K562 (cell line): ENCODE measurements around the gene NCOA1. TPM values are rescaled to one million over a fixed set of nuclear protein-coding genes. Genes with fewer than 3 reads are reported as not detected.

Experiments
- ATAC-seq: fragments of 200-7000 bp; cut with Tn5 transposase; 3 replicates; pipeline ENCODE4 v1.9.1; 2020; ENCODE audit warnings: moderate library complexity
- BruUV-seq: library from RNA; stranded (reverse); fragments of 400-500 nt; replicated peaks from 2 replicates; lab custom pipeline; 2021; lab: Mats Ljungman, UMichigan
- CTCF ChIA-PET: fragments of 300-600 bp; formaldehyde crosslinking; extraction: SDS; loops from one replicate; lab custom pipeline; 2021; ENCODE audit warnings: low intra/inter-chr PET ratio; lab: Yijun Ruan, JAX
- POLR2A ChIA-PET: fragments of 300-600, 350-650 bp; sonication (Branson Sonifier 250); formaldehyde crosslinking; extraction: SDS; loops from one replicate; lab custom pipeline; 2021; ENCODE audit warnings: antibody characterized with exemption, inconsistent platforms; lab: Yijun Ruan, JAX
- DNase-seq, 4 experiments: peaks; one replicate each; pipeline versions ENCODE4 v3.0.0 to v3.0.0-alpha.2; 2011 to 2018; ENCODE audit warnings: low spot score in 3 of 4, mixed read lengths in 3 of 4; ENCODE audit errors: extremely low read depth in 1 of 4
- FAIRE-seq: peaks from 2 replicates; lab custom pipeline; 2011; peaks lifted over from hg19 to GRCh38; lab: Jason Lieb, UNC
- H2AFZ ChIP-seq: 2 replicates; pipeline ENCODE4 v1.6.0; 2011; ENCODE audit warnings: low read depth, low read length, control low read depth, inconsistent platforms
- H3K27ac ChIP-seq: fragments of 200-600 bp; 3 replicates; pipeline ENCODE4 v1.8.0; 2011; ENCODE audit warnings: low read depth, mild to moderate bottlenecking, control low read depth, inconsistent platforms, low read length, moderate library complexity, mixed read lengths; ENCODE audit errors: extremely low read depth
- H3K27me3 ChIP-seq, 2 experiments: fragments of 300-600 bp in 1 of 2; 2 replicates in 1 of 2; 3 replicates in 1 of 2; pipeline versions ENCODE4 v1.6.0 to v1.8.0; 2011; ENCODE audit warnings: inconsistent platforms in 2 of 2, low read length in 2 of 2, mild to moderate bottlenecking in 1 of 2, mixed read lengths in 1 of 2, moderate library complexity in 1 of 2; ENCODE audit not compliant: control insufficient read depth in 2 of 2, insufficient read depth in 2 of 2
- H3K36me3 ChIP-seq: fragments of 300-600 bp; 3 replicates; pipeline ENCODE4 v1.8.0; 2011; ENCODE audit warnings: mild to moderate bottlenecking, low read length, inconsistent platforms; ENCODE audit not compliant: control insufficient read depth, insufficient read depth
- H3K4me1 ChIP-seq, 2 experiments: fragments of 200-600 bp in 1 of 2; replicated peaks in 1 of 2; 2 replicates in 1 of 2; 3 replicates in 1 of 2; pipeline versions ENCODE4 v1.5.1 to v1.8.0; 2011; ENCODE audit warnings: inconsistent platforms in 2 of 2, low read length in 2 of 2, mild to moderate bottlenecking in 1 of 2, mixed read lengths in 1 of 2, moderate library complexity in 1 of 2; ENCODE audit not compliant: control insufficient read depth in 2 of 2, insufficient read depth in 2 of 2
- H3K4me2 ChIP-seq: 2 replicates; pipeline ENCODE4 v1.6.1; 2011; ENCODE audit warnings: low read length, control low read depth, inconsistent platforms, mixed read lengths; ENCODE audit not compliant: insufficient read depth
- H3K4me3 ChIP-seq: fragments of 200-600 bp; sonication (generic), shearing (Covaris generic); 2 replicates; pipeline ENCODE4 v1.5.1; 2016; ENCODE audit warnings: control low read depth, inconsistent platforms
- H3K79me2 ChIP-seq: fragments of 200-600 bp; 3 replicates; pipeline ENCODE4 v1.8.0; 2011; ENCODE audit warnings: low read length, inconsistent platforms; ENCODE audit not compliant: control insufficient read depth, insufficient read depth
- H3K9ac ChIP-seq, 2 experiments: 2 replicates each; pipeline versions ENCODE4 v1.6.0 to v1.6.1; 2011; ENCODE audit warnings: low read depth in 2 of 2, low read length in 2 of 2, control low read depth in 1 of 2, inconsistent platforms in 1 of 2, mild to moderate bottlenecking in 1 of 2, mixed read lengths in 1 of 2; ENCODE audit not compliant: insufficient read depth in 1 of 2
- H3K9me1 ChIP-seq: one replicate; pipeline ENCODE4 v1.6.0; 2011; ENCODE audit warnings: inconsistent platforms, mild to moderate bottlenecking, low read length, moderate library complexity; ENCODE audit not compliant: control insufficient read depth, insufficient read depth
- H3K9me3 ChIP-seq: replicated peaks from 2 replicates; pipeline ENCODE4 v1.5.1; 2011; ENCODE audit warnings: low read depth, low read length, inconsistent platforms; ENCODE audit not compliant: control insufficient read depth, insufficient read depth
- H4K20me1 ChIP-seq: replicated peaks from 2 replicates; pipeline ENCODE4 v1.6.1; 2011; ENCODE audit warnings: low read length, inconsistent platforms, mixed read lengths; ENCODE audit not compliant: control insufficient read depth, insufficient read depth
- CREB5 ChIP-seq: fragments of 250-450 bp; sonication (Bioruptor Pico); IDR thresholded peaks from 2 replicates; pipeline ENCODE4 v1.5.0; 2020; ENCODE audit warnings: mild to moderate bottlenecking
- CREBBP ChIP-seq: IDR thresholded peaks from one replicate; pipeline ENCODE4 v1.6.1; 2012; ENCODE audit warnings: low read depth, mild to moderate bottlenecking, control low read depth, inconsistent platforms, low read length
- DNMT1 ChIP-seq: fragments of 450-650 bp; IDR thresholded peaks from 2 replicates; pipeline ENCODE4 v1.6.1; 2016; ENCODE audit warnings: antibody characterized with exemption, mild to moderate bottlenecking
- E2F6 ChIP-seq, 2 experiments: IDR thresholded peaks; 2 replicates each; pipeline ENCODE4 v1.6.1; 2011; ENCODE audit warnings: borderline replicate concordance in 1 of 2, control low read depth in 1 of 2, low read depth in 1 of 2, low read length in 1 of 2, mild to moderate bottlenecking in 1 of 2, mixed read lengths in 1 of 2, moderate library complexity in 1 of 2; ENCODE audit not compliant: insufficient read depth in 1 of 2, insufficient read length in 1 of 2, poor library complexity in 1 of 2, severe bottlenecking in 1 of 2; ENCODE audit errors: extremely low read depth in 1 of 2
- ELK1 ChIP-seq: sonication (generic); formaldehyde crosslinking; IDR thresholded peaks from 2 replicates; pipeline ENCODE4 v1.8.1; 2022; ENCODE audit warnings: missing genetic modification reagents
- EP300 ChIP-seq: IDR thresholded peaks from 2 replicates; pipeline ENCODE4 v1.6.1; 2012; ENCODE audit warnings: low read length, improper control_type of control experiment
- FOXK1 ChIP-seq: sonication (generic); formaldehyde crosslinking; IDR thresholded peaks from 2 replicates; pipeline ENCODE4 v1.8.0; 2022; ENCODE audit warnings: missing genetic modification reagents, mild to moderate bottlenecking, borderline replicate concordance
- IFI16 ChIP-seq: fragments of 250-450 bp; sonication (Bioruptor Pico); IDR thresholded peaks from 2 replicates; pipeline ENCODE4 v2.1.2; 2022; ENCODE audit warnings: mild to moderate bottlenecking, inconsistent platforms
- NCOA4 ChIP-seq: fragments of 450-650 bp; IDR thresholded peaks from 2 replicates; pipeline ENCODE4 v1.6.1; 2018; ENCODE audit warnings: mild to moderate bottlenecking; ENCODE audit not compliant: partially characterized antibody
- PHB ChIP-seq: fragments of 250-450 bp; sonication (Bioruptor Pico); IDR thresholded peaks from 2 replicates; pipeline ENCODE4 v1.5.0; 2021
- RB1 ChIP-seq: fragments of 450-650 bp; IDR thresholded peaks from 2 replicates; pipeline ENCODE4 v1.6.1; 2017; ENCODE audit warnings: low read depth, mild to moderate bottlenecking
- SMARCC2 ChIP-seq: fragments of 450-650 bp; IDR thresholded peaks from 2 replicates; pipeline ENCODE4 v1.6.1; 2017; ENCODE audit warnings: antibody characterized with exemption, moderate library complexity, mild to moderate bottlenecking, low read depth
- ZNF639 ChIP-seq, 2 experiments: fragments of 200-800 bp in 1 of 2; sonication (Bioruptor generic) in 1 of 2; sonication (generic) in 1 of 2; formaldehyde crosslinking in 1 of 2; IDR thresholded peaks in 1 of 2; conservative IDR thresholded peaks in 1 of 2; 2 replicates each; pipeline versions ENCODE4 v1.5.0 to v1.6.1; 2016 to 2020; ENCODE audit warnings: missing compliant biosample characterization in 1 of 2, missing genetic modification characterization in 1 of 2, missing genetic modification reagents in 1 of 2
- WGBS: fragments of 100-300 bp; shearing (Covaris generic); methylation state at CpG from one replicate; pipeline ENCODE4 v1.1.6; 2016; ENCODE audit warnings: low coverage, mixed read lengths; ENCODE audit not compliant: insufficient coverage; ENCODE audit errors: missing lambda C conversion rate; 5-methylcytosine and 5-hydroxymethylcytosine counted together
- in situ Hi-C: fragments of 300-500 bp; cut with MboI; formaldehyde crosslinking; loops from 4 replicates; pipeline ENCODE4 v1.15.0; 2018; ENCODE audit warnings: inconsistent platforms, mixed read lengths
- intact Hi-C: fragments of 100-400 bp; cut with micrococcal nuclease; formaldehyde crosslinking; loops from 2 replicates; pipeline ENCODE4 v1.14.2; 2022
- polyA plus RNA-seq, 8 experiments: library from polyadenylated mRNA; depleted of rRNA in 4 of 8; stranded (reverse) in 5 of 8; unstranded in 3 of 8; fragments of >200 nt; fragmentation: Nextera tagmentation in 2 of 8; fragmentation: Illumina TruSeq in 1 of 8; extraction: Ambion mirVana in 2 of 8; extraction: Trizol in 1 of 8; gene quantifications; 2 replicates each; pipeline versions ENCODE4 v1.2.1 to v1.2.3, GENCODE V29; 2011 to 2014; ENCODE audit warnings: inconsistent platforms in 1 of 8, missing spikeins in 1 of 8
- total RNA-seq, 7 experiments: library from RNA; depleted of rRNA in 6 of 7; stranded (reverse); fragments of >200 nt in 6 of 7; fragmentation: Illumina TruSeq in 2 of 7; extraction: Trizol in 2 of 7; gene quantifications; 2 replicates each; pipeline versions ENCODE4 v1.2.1 to v1.2.3, GENCODE V29; 2011 to 2021; ENCODE audit warnings: low replicate concordance in 1 of 7

The NCOA1 gene
- total and polyA plus RNA-seq, 9 of the 15 experiments (the other 6 are each of a cell fraction or from before 2014, with no cell fraction given): 4.9 to 25.7 (median 17.0) TPM

- TF ChIP-seq E2F6 (IDR thresholded peaks at IDR 0.05; ENCODE audit: borderline replicate concordance in 1 of 2, extremely low read depth in 1 of 2, insufficient read depth in 1 of 2, insufficient read length in 1 of 2, low read depth in 1 of 2, low read length in 1 of 2, poor library complexity in 1 of 2, severe bottlenecking in 1 of 2): no peak
- TF ChIP-seq FOXK1 (CRISPR knock-in tag): no peak
- no peak for TF ChIP-seq RB1
Measured at GRCh38 chr2:24552836-24553235, 61.8 kb downstream of the NCOA1 start (continued).

GRCh38 chr2:24558781-24559472, 67.9 kb downstream of the NCOA1 start:
- intact Hi-C loops: no loop called here
- POLR2A ChIA-PET: no interaction called here
- Histone ChIP-seq H3K27ac (no peak overlapping the region), H2AFZ (no peak overlapping the region)
- TF ChIP-seq ELK1 (no peak), NCOA4 (no peak), SMARCC2 (no peak), DNMT1 (no peak), ZNF639 (CRISPR knock-in tag; conservative IDR thresholded peaks at IDR 0.05 in 1 of 2, IDR thresholded peaks at IDR 0.05 in 1 of 2) (no peak), CREB5 (CRISPR knock-in tag) (no peak), CREBBP (no peak), PHB (CRISPR knock-in tag) (no peak), IFI16 (CRISPR knock-in tag) (no peak), EP300 (no peak)
- TF ChIP-seq, all 486 proteins: peak for 0
- no peak overlapping the region for H3K4me2 ChIP-seq
- CTCF ChIA-PET: no interaction called here
- no peaks in the 10 kb centered on the region for H3K27me3 ChIP-seq
- no peak for ATAC-seq
- no peaks in the 10 kb centered on the region for H4K20me1 ChIP-seq
- FAIRE-seq: no peak
- H3K79me2 ChIP-seq: no peaks in the 10 kb centered on the region; the same call in 2 of the 3 replicates
- H3K36me3 ChIP-seq: peaks cover 6% of the 10 kb centered on the region; the same call in 2 of the 3 replicates
- in situ Hi-C loops: no loop called here
- WGBS: 83% methylated on average over 7 of the region's 7 CpGs
- H3K4me3 ChIP-seq: no peak overlapping the region
- no peak overlapping the region for H3K9ac ChIP-seq
- no TSS peak for BruUV-seq
- no peaks in the 10 kb centered on the region for H3K9me1 ChIP-seq
- H3K9me3 ChIP-seq: no peaks in the 10 kb centered on the region
- DNase-seq: no peak
- H3K4me1 ChIP-seq: no peaks in the 10 kb centered on the region
